ENCODE measurements around the gene BRINP1.

- TF ChIP-seq CTCF (conservative IDR thresholded peaks at IDR 0.05; ENCODE audit: low read length) = no peak
- no peak for TF ChIP-seq EZH2phosphoT487 (IDR thresholded peaks at IDR 0.05; ENCODE audit: borderline replicate concordance, low read depth, low read length)
Observed at GRCh38 chr9:119159386-119159785, 209.8 kb downstream of the BRINP1 start.

Data from OCI-LY7 (cell line).